Measurements from ENCODE around the gene HOXA13.

- no peak for TF ChIP-seq POLR2A (IDR thresholded peaks at IDR 0.05; ENCODE audit: low read depth)
- TF ChIP-seq CTCF (IDR thresholded peaks at IDR 0.05), result no peak
- TF ChIP-seq POLR2AphosphoS5 (IDR thresholded peaks at IDR 0.05), result no peak
Measured at GRCh38 chr7:27160145-27160545, 39.7 kb downstream of the HOXA13 start.
